GM12874 (cell line): ENCODE data around the gene MAB21L3.

ENCODE experiments used
- CTCF ChIP-seq: IDR thresholded peaks from 2 replicates; pipeline ENCODE4 v1.5.1; 2011; ENCODE audit warnings: low read depth, mild to moderate bottlenecking, control low read depth, low read length, moderate library complexity; ENCODE audit not compliant: insufficient read depth

Gene MAB21L3

GRCh38 chr1:116166655-116167054, 55.5 kb downstream of the MAB21L3 start:
- no peak for TF ChIP-seq CTCF

- TF ChIP-seq CTCF: no peak
Observed at GRCh38 chr1:116167625-116168276, 56.6 kb downstream of the MAB21L3 start.

GRCh38 chr1:116168277-116169032, 57.3 kb downstream of the MAB21L3 start:
- TF ChIP-seq CTCF: peak; percentile 98

GRCh38 chr1:116169898-116170297, 58.7 kb downstream of the MAB21L3 start:
- TF ChIP-seq CTCF: no peak

- no peak for TF ChIP-seq CTCF
Observed at GRCh38 chr1:116170721-116171589, 59.8 kb downstream of the MAB21L3 start.

GRCh38 chr1:116172666-116173065, 61.5 kb downstream of the MAB21L3 start:
- TF ChIP-seq CTCF: no peak

GRCh38 chr1:116175611-116176010, 64.4 kb downstream of the MAB21L3 start:
- no peak for TF ChIP-seq CTCF
